Stimulated activated memory B cell treated with anti-CD40 and anti-IgM and Interleukin-4, amounts not matched to agents 10 μg/mL and 1 μg/mL and 100 μg/mL, for 72 hours (primary cell): Measurements from ENCODE around the gene MFAP3.

Experiments used
- ATAC-seq: fragments of 150-1000 bp; cut with Tn5 transposase; 2 replicates; pipeline ENCODE4 v1.10.0; 2021
- H3K27ac Mint-ChIP-seq: one replicate; pipeline ENCODE4 v1.8.0; 2022; ENCODE audit warnings: mild to moderate bottlenecking, mixed read lengths
- H3K27me3 Mint-ChIP-seq: one replicate; pipeline ENCODE4 v1.8.0; 2022; ENCODE audit warnings: mixed read lengths
- H3K36me3 Mint-ChIP-seq: one replicate; pipeline ENCODE4 v1.8.0; 2022; ENCODE audit warnings: mixed read lengths
- H3K4me1 Mint-ChIP-seq: one replicate; pipeline ENCODE4 v1.8.0; 2022; ENCODE audit warnings: mixed read lengths
- H3K4me3 Mint-ChIP-seq: one replicate; pipeline ENCODE4 v1.8.0; 2022; ENCODE audit warnings: mild to moderate bottlenecking, moderate library complexity, mixed read lengths
- H3K9me3 Mint-ChIP-seq: one replicate; pipeline ENCODE4 v1.8.0; 2022; ENCODE audit warnings: mixed read lengths

The MFAP3 gene

DNA sequence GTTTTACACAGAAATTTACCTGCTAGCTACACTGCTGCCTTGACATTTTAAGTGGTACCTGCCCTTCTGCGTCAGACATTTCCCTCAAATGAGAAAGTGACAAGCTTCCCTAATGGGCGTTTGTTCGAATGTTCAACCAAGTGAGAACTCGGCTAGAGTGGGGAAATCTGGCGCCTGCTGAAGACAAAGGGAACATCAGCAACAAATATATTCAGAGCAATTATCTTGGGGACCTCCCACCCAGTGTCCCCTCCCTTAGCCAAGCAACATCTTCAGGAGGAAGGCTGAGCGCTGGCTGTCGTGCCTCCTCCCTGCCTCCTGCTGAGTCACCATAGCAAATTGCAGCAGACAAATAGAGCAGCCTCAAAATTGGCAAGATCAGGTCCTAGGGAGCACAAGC is 57.1 kb downstream of the MFAP3 start:
- Mint-ChIP-seq H3K4me1 (no peaks in the 10 kb centered on the region), H3K27ac (no peak overlapping the region), H3K9me3 (no peaks in the 10 kb centered on the region), H3K27me3 (peaks cover 31% of the 10 kb centered on the region), H3K4me3 (no peak overlapping the region), H3K36me3 (no peaks in the 10 kb centered on the region)
- ATAC-seq, result no peak

DNA sequence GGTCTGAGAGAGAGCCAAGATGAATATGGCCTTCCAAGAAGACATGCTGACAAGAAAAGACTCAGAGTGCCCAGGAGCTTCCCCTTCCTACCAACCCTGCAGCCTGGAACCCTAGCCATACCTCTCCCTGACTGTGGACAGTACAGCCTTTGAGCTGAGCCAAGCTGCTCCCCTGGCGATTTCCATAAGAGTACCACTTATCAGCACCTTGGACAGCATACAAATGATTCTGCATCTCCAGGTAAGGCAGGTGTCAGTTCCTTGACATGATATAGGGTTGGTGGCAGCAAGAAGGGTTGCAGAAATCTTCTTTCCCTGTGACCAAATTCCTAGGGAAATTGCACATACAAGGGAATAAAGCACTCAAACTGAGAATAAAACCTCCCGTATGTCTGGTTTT is 58.3 kb downstream of the MFAP3 start:
- H3K27me3 Mint-ChIP-seq, result peaks cover 31% of the 10 kb centered on the region
- no peak for ATAC-seq
- H3K27ac Mint-ChIP-seq, result no peak overlapping the region
- H3K36me3 Mint-ChIP-seq, result no peaks in the 10 kb centered on the region
- no peaks in the 10 kb centered on the region for H3K4me1 Mint-ChIP-seq
- no peak overlapping the region for H3K4me3 Mint-ChIP-seq
- H3K9me3 Mint-ChIP-seq, result no peaks in the 10 kb centered on the region

DNA sequence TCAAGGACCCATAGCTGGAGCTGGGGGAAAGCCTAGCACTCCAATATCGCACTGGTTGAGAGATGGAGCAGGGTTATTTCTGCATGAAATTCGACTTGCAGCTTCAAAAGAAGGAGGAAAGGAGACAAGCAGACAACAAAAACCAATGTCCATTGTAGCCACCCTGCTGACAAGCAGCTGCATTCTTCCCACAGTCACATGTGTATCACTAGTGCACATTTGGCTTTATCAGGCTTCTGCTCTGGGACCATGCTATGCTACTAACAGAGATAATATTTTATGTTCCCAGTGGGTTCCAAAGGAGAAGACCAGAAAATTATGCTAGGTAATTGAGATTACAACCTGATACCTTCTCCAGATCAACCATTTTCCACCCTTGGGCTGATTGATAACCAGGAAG is 59.7 kb downstream of the MFAP3 start:
- Mint-ChIP-seq H3K9me3 (no peaks in the 10 kb centered on the region), H3K27me3 (peaks cover 38% of the 10 kb centered on the region), H3K4me3 (no peak overlapping the region), H3K4me1 (no peaks in the 10 kb centered on the region), H3K27ac (no peak overlapping the region), H3K36me3 (no peaks in the 10 kb centered on the region)
- ATAC-seq, result no peak

DNA sequence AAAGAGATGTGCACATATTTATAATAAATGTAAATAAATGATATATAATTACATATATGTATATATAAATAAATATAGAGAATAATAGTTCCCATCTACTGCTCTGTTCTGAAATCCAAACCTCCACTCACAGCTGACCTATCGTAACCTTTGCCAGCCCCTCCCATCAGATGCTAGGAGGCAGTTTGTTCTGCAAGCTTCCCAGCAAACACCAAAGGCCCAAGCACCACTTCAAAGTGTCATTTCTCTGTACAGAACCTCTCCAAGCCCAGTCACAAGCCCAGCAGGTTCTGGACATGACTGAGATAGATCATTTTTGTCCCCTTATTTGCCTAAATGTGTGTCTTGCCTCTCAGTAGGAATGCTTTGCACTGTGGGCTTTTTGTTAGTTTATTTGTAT is 62.4 kb downstream of the MFAP3 start:
- H3K4me1 Mint-ChIP-seq, result no peaks in the 10 kb centered on the region
- no peak overlapping the region for H3K4me3 Mint-ChIP-seq
- peaks cover 6% of the 10 kb centered on the region for H3K36me3 Mint-ChIP-seq
- no peak for ATAC-seq
- H3K27me3 Mint-ChIP-seq, result peaks cover 33% of the 10 kb centered on the region
- H3K9me3 Mint-ChIP-seq, result peaks cover 5% of the 10 kb centered on the region
- no peak overlapping the region for H3K27ac Mint-ChIP-seq

DNA sequence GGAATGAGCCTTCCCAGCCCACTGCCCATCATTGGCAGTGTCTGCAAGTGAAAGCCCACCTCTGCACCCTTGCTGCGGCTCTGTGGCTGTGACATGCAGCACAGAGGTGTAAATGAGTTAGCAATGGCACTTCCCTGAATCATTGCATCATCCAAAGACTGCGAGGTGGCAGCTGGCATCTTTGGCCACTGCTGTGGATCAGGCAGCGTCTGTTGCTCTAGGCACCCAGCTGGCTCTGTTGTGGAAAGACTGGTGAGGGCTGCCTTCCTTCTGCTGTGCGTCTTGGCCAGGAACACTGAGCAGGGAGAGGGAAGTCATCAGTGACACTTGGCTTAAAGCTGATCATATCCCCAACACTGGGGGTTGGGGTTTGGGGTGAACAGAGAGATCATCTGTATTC is 64.5 kb downstream of the MFAP3 start:
- no peak for ATAC-seq
- Mint-ChIP-seq H3K36me3 (peaks cover 6% of the 10 kb centered on the region), H3K9me3 (peaks cover 5% of the 10 kb centered on the region), H3K27me3 (peaks cover 33% of the 10 kb centered on the region), H3K4me1 (no peaks in the 10 kb centered on the region), H3K4me3 (no peak overlapping the region), H3K27ac (no peak overlapping the region)
